Measurements from ENCODE around the gene TAL1. TPM values are rescaled to one million over a fixed set of nuclear protein-coding genes. Genes with fewer than 3 reads are reported as not detected.

Gene TAL1
- total and polyA plus RNA-seq, 8 donors = 0.28 to 3.2 (median 0.74) TPM

DNA sequence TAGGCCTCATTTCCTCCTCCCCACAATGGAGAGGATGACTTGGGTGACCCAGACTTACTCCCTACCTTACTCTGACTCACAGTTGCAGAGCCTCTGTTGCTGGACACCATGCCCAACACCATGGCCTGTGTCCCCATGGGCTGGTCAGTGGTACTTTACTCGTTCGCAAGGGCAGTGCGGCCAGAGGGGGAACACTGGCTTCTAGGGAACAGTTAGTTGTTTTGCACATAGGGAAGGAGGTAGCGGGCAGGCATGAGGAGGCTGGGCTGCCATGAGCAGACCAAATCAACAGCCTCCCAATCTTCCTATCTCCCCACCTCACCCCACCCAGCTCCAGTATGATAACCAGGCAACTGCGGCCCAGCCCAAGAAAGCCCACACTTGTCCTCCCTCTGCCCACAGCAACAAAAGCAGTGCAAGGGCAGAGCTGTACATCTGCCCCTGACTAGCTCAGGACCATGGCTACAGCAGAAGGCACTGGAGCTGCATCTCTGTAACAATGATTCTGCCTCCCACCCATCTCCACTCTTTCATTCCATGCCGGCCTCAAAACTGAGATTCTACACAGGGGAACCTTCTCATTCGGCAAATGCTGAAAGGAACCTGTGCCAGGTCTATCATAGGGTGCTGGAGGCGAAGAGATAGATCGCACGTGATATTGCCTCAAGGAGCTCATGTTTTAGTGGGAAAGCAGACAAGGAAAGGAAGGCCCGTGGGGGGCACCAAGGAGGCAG lies 18.6 kb downstream of the TAL1 start:
- no peak for FAIRE-seq
- Histone ChIP-seq H3K4me3 (no peak overlapping the region), H3K36me3 (no peaks in the 10 kb centered on the region), H3K4me1 (no peaks in the 10 kb centered on the region), H3K9me3 (no peaks in the 10 kb centered on the region), H3K27ac (no peak overlapping the region), H3K27me3 (no peaks in the 10 kb centered on the region)
- WGBS, 2 donors = 61 to 80% methylated on average over 11 of the region's 11 CpGs
- no peak for ATAC-seq
- TF ChIP-seq, protein P1, sequence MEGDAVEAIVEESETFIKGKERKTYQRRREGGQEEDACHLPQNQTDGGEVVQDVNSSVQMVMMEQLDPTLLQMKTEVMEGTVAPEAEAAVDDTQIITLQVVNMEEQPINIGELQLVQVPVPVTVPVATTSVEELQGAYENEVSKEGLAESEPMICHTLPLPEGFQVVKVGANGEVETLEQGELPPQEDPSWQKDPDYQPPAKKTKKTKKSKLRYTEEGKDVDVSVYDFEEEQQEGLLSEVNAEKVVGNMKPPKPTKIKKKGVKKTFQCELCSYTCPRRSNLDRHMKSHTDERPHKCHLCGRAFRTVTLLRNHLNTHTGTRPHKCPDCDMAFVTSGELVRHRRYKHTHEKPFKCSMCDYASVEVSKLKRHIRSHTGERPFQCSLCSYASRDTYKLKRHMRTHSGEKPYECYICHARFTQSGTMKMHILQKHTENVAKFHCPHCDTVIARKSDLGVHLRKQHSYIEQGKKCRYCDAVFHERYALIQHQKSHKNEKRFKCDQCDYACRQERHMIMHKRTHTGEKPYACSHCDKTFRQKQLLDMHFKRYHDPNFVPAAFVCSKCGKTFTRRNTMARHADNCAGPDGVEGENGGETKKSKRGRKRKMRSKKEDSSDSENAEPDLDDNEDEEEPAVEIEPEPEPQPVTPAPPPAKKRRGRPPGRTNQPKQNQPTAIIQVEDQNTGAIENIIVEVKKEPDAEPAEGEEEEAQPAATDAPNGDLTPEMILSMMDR (IDR thresholded peaks at IDR 0.05) = no peak
- no peak for DNase-seq
- intact Hi-C loops (cut with DNase I) = no loop called here

DNA sequence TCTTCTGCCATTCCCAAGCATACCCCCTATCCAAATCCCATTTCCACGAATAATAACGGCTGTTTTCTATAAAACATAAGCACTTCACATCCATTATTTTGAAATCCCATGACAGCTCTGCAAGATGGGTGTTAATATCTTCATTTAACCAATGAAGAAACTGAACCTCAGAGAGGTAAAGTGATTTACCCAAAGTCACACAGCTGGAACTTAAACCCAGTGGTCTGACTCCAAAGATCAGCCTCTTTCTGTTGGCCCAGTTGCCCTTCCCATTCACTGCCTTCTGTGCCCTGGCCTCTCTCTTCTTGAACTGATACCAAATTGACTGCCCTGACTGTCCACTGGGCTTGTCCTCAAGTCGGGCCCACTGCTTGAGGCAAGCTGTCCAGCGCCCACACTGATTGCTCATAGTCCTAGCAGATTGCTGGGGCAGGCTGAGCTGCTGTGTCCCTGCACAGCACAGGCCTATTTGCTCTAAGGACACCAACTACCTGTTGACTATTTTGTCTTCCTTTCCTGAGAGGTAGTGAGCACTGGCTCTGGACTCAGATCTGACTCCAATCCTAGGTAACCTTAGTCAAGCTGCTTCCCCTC lies 19.3 kb downstream of the TAL1 start:
- H3K27ac ChIP-seq = no peak overlapping the region
- intact Hi-C loops (cut with DNase I) = no loop called here
- WGBS, 2 donors = 60 to 70% methylated on average over 4 of the region's 4 CpGs
- H3K27me3 ChIP-seq = no peaks in the 10 kb centered on the region
- no peaks in the 10 kb centered on the region for H3K36me3 ChIP-seq
- TF ChIP-seq, protein P1 (IDR thresholded peaks at IDR 0.05) = no peak
- no peaks in the 10 kb centered on the region for H3K9me3 ChIP-seq
- DNase-seq (no peak), FAIRE-seq (no peak), ATAC-seq (no peak)
- no peak overlapping the region for H3K4me3 ChIP-seq
- H3K4me1 ChIP-seq = no peaks in the 10 kb centered on the region

DNA sequence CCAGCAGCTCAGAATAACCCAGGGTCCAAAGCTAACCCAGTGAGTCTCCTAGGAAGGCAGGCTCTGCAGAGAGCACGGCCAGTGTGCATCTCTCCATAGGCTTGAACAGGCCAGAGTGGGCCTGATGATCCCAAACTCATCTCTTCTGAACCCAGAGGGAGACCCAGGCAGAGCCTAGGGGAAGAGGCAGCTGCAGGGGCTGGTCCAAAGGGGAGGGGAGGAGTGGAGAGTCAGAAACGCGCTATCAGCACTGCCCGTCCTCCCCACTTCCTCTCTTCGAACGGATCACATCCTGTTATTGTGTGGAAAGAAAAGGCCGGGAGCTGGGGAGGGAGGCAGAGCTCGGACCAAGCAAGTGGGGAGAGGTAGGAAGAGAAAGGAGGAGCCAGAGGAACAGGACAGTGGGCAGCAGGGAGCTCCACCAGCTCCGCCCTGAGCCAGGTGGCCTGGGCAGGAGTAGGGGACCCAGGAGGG lies 20.2 kb downstream of the TAL1 start:
- no peaks in the 10 kb centered on the region for H3K9me3 ChIP-seq
- 65 to 68% methylated on average over 9 of the region's 9 CpGs for WGBS, 2 donors
- DNase-seq = no peak
- H3K4me3 ChIP-seq = no peak overlapping the region
- no peak for FAIRE-seq
- no peaks in the 10 kb centered on the region for H3K36me3 ChIP-seq
- no peaks in the 10 kb centered on the region for H3K27me3 ChIP-seq
- H3K4me1 ChIP-seq = no peaks in the 10 kb centered on the region
- TF ChIP-seq, protein P1 (IDR thresholded peaks at IDR 0.05) = no peak
- peak in 3 of 4 donors; percentile 32 to 80 (median 78) for ATAC-seq
- H3K27ac ChIP-seq = no peak overlapping the region
- intact Hi-C loops (cut with DNase I) = no loop called here

DNA sequence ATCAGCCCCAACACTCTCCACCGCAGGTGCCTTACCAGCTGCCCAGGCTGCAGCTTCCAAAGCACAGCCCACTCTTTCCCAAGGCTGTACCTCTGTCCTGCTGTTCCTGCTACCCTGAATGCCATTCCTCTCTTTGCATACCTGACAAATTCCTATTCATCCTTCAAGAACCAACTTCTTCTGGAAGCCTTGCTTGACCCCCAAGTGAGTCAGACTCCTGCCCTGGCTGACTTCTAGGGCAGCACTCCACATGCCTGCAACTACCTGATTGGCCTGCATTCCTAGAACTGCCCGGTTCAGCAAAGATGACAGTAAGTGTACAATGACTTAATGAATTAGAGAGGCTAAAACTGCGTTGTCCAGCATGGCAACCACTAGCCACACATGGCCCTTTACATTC lies 21.4 kb downstream of the TAL1 start:
- intact Hi-C loops (cut with DNase I) = no loop called here
- H3K9me3 ChIP-seq = no peaks in the 10 kb centered on the region
- H3K27me3 ChIP-seq = no peaks in the 10 kb centered on the region
- DNase-seq = no peak
- H3K36me3 ChIP-seq = no peaks in the 10 kb centered on the region
- no peak for ATAC-seq
- no peaks in the 10 kb centered on the region for H3K4me1 ChIP-seq
- H3K4me3 ChIP-seq = no peak overlapping the region
- H3K27ac ChIP-seq = no peak overlapping the region
- TF ChIP-seq, protein P1 (IDR thresholded peaks at IDR 0.05) = no peak
- WGBS, 2 donors = 66 to 80% methylated on average over 3 of the region's 3 CpGs
- no peak for FAIRE-seq
